ENCODE measurements around the gene KRTAP4-1. TPM values are rescaled to one million over a fixed set of nuclear protein-coding genes. Genes with fewer than 3 reads are reported as not detected.

Gene KRTAP4-1
- polyA plus RNA-seq, 1 donor (not counting 4 experiments of a cell fraction or from before 2014, with no cell fraction given), result not detected

- no peak for FAIRE-seq
- Histone ChIP-seq H4K20me1 (ENCODE audit: control insufficient read depth, extremely low read depth, insufficient read depth, low read length) (no peaks in the 10 kb centered on the region), H2AFZ (ENCODE audit: control insufficient read depth, low read length) (no peak within 1 kb of the TSS), H3K4me2 (ENCODE audit: control insufficient read depth, extremely low read depth, insufficient read depth, low read depth, low read length) (no peak within 1 kb of the TSS), H3K79me2 (ENCODE audit: control insufficient read depth, insufficient read depth, low read length) (no peaks in the 10 kb centered on the region), H3K9me3 (ENCODE audit: control insufficient read depth, low read depth, low read length) (no peaks in the 10 kb centered on the region), H3K9ac (ENCODE audit: control insufficient read depth, extremely low read depth, insufficient read depth, low read length) (no peak within 1 kb of the TSS), H3K9me1 (ENCODE audit: control insufficient read depth, extremely low read depth, insufficient read depth, low read length) (no peaks in the 10 kb centered on the region), H3K27me3 (ENCODE audit: control insufficient read depth, extremely low read depth, insufficient read depth, low read length) (no peaks in the 10 kb centered on the region), H3K4me1 (ENCODE audit: control insufficient read depth, extremely low read depth, insufficient read depth, low read length) (peaks cover 9% of the 10 kb centered on the region), H3K4me3 (ENCODE audit: control insufficient read depth in 2 of 3, extremely low read depth in 1 of 3, insufficient read depth in 2 of 3, low read depth in 1 of 3, low read length in 3 of 3) (no peak within 1 kb of the TSS), H3K36me3 (ENCODE audit: control insufficient read depth in 2 of 2, extremely low read depth in 1 of 2, insufficient read depth in 2 of 2, low read length in 2 of 2) (no peaks in the 10 kb centered on the region), H3K27ac (ENCODE audit: control insufficient read depth, insufficient read depth, low read length) (no peak within 1 kb of the TSS)
- no peak for TF ChIP-seq EZH2 (IDR thresholded peaks at IDR 0.05; ENCODE audit: low read length)
- no peak for TF ChIP-seq CTCF (optimal IDR thresholded peaks at IDR 0.05 in 1 of 3, IDR thresholded peaks at IDR 0.05 in 1 of 3, conservative IDR thresholded peaks at IDR 0.05 in 1 of 3; ENCODE audit: extremely low read depth in 1 of 3, insufficient read depth in 2 of 3, low read length in 3 of 3)
- dilution Hi-C loops (cut with MboI; ENCODE audit: extremely low pct_ligation_motif_present, low sequenced_read_pairs), result no loop called here
- no peak for DNase-seq (ENCODE audit: low read depth, low spot score)
Observed at GRCh38 chr17:41177727-41178271, 6.9 kb downstream of the KRTAP4-1 start, which contains the start of gene KRTAP4-2. KRTAP4-2 (minus strand) TSS chr17:41178221; CDS start chr17:41178164, 57 bp downstream.

DNA sequence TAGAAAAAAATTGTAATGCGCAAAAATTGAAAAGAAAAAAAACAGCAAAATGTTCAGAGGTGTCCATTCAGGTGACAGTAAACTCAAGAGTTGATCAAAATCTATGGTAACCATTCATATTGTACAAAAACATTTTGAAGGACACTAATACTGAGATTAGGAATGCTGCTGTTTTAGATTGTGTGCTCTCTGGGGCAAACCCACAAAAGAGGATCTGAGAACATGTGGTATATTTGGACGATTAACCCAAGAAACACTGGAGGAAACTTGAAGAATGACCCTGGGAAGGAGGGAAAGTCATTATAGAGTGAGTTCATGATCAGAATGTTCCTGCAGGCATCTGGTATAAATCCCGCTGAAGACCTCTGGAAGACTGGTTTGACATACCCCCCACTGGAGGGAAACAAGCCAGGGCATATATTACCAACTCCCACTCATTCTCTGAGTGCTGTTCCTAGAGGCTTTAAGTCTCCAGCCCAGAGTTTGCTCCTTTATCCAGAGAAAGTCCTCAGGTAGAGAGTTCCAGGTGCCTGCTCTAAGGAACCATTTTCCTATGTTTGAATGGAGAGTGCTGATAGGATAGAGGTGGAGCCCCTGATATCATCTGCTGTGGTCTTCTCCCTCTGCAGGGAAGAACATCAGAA lies 7.8 kb downstream of the KRTAP4-1 start:
- no peak for FAIRE-seq
- Histone ChIP-seq H3K27me3 (ENCODE audit: control insufficient read depth, extremely low read depth, insufficient read depth, low read length) (no peaks in the 10 kb centered on the region), H3K79me2 (ENCODE audit: control insufficient read depth, insufficient read depth, low read length) (no peaks in the 10 kb centered on the region), H4K20me1 (ENCODE audit: control insufficient read depth, extremely low read depth, insufficient read depth, low read length) (no peaks in the 10 kb centered on the region), H3K27ac (ENCODE audit: control insufficient read depth, insufficient read depth, low read length) (no peak overlapping the region), H3K36me3 (ENCODE audit: control insufficient read depth in 2 of 2, extremely low read depth in 1 of 2, insufficient read depth in 2 of 2, low read length in 2 of 2) (no peaks in the 10 kb centered on the region), H3K9ac (ENCODE audit: control insufficient read depth, extremely low read depth, insufficient read depth, low read length) (no peak overlapping the region), H3K4me2 (ENCODE audit: control insufficient read depth, extremely low read depth, insufficient read depth, low read depth, low read length) (no peak overlapping the region), H3K9me1 (ENCODE audit: control insufficient read depth, extremely low read depth, insufficient read depth, low read length) (no peaks in the 10 kb centered on the region), H3K4me3 (ENCODE audit: control insufficient read depth in 2 of 3, extremely low read depth in 1 of 3, insufficient read depth in 2 of 3, low read depth in 1 of 3, low read length in 3 of 3) (no peak overlapping the region), H2AFZ (ENCODE audit: control insufficient read depth, low read length) (no peak overlapping the region), H3K4me1 (ENCODE audit: control insufficient read depth, extremely low read depth, insufficient read depth, low read length) (peaks cover 9% of the 10 kb centered on the region), H3K9me3 (ENCODE audit: control insufficient read depth, low read depth, low read length) (no peaks in the 10 kb centered on the region)
- dilution Hi-C loops (cut with MboI; ENCODE audit: extremely low pct_ligation_motif_present, low sequenced_read_pairs), result no loop called here
- no peak for TF ChIP-seq CTCF (optimal IDR thresholded peaks at IDR 0.05 in 1 of 3, IDR thresholded peaks at IDR 0.05 in 1 of 3, conservative IDR thresholded peaks at IDR 0.05 in 1 of 3; ENCODE audit: extremely low read depth in 1 of 3, insufficient read depth in 2 of 3, low read length in 3 of 3)
- no peak for TF ChIP-seq EZH2 (IDR thresholded peaks at IDR 0.05; ENCODE audit: low read length)
- no peak for DNase-seq (ENCODE audit: low read depth, low spot score)

Measured in keratinocyte (primary cell).